HepG2 (cell line): ENCODE measurements around the gene LANCL1. TPM values are rescaled to one million over a fixed set of nuclear protein-coding genes. Genes with fewer than 3 reads are reported as not detected.

ENCODE experiments used
- ATAC-seq: fragments of 200-7000 bp; cut with Tn5 transposase; 3 replicates; pipeline ENCODE4 v1.9.1; 2020; ENCODE audit warnings: mild to moderate bottlenecking, moderate library complexity
- BruUV-seq: library from RNA; stranded (reverse); fragments of 400-500 nt; replicated peaks from 2 replicates; lab custom pipeline; 2021; lab: Mats Ljungman, UMichigan
- CTCF ChIA-PET: fragments of 300-600 bp; formaldehyde crosslinking; extraction: SDS; loops from one replicate; lab custom pipeline; 2021; ENCODE audit warnings: low total read pairs, inconsistent platforms, low intra/inter-chr PET ratio; lab: Yijun Ruan, JAX
- POLR2A ChIA-PET: fragments of 350-600 bp; sonication (Branson Sonifier 250); formaldehyde crosslinking; loops from one replicate; lab custom pipeline; 2020; ENCODE audit warnings: antibody characterized with exemption, inconsistent platforms; lab: Yijun Ruan, JAX
- DNase-seq: peaks from one replicate; pipeline ENCODE4 v3.0.0-alpha.2; 2015; ENCODE audit warnings: low spot score
- FAIRE-seq: peaks from 3 replicates; lab custom pipeline; 2011; peaks lifted over from hg19 to GRCh38; lab: Jason Lieb, UNC
- H2AFZ ChIP-seq: one replicate; pipeline ENCODE4 v1.6.1; 2011; ENCODE audit warnings: low read length, inconsistent platforms
- H3K27ac ChIP-seq: fragments of 300-600 bp; 3 replicates; pipeline ENCODE4 v1.8.0; 2011; ENCODE audit warnings: mixed run types, mild to moderate bottlenecking, mixed read lengths, low read length, inconsistent platforms; ENCODE audit not compliant: insufficient read depth; ENCODE audit errors: extremely low read length
- H3K27me3 ChIP-seq, 2 experiments: fragments of 200-600 bp in 1 of 2; 2 replicates in 1 of 2; 3 replicates in 1 of 2; pipeline versions ENCODE4 v1.6.0 to v1.8.0; 2011; ENCODE audit warnings: low read length in 2 of 2, mild to moderate bottlenecking in 2 of 2, moderate library complexity in 2 of 2, inconsistent platforms in 1 of 2; ENCODE audit not compliant: insufficient read depth in 2 of 2, control insufficient read depth in 1 of 2
- H3K36me3 ChIP-seq, 2 experiments: fragments of 200-600 bp in 1 of 2; replicated peaks in 1 of 2; 2 replicates in 1 of 2; 3 replicates in 1 of 2; pipeline versions ENCODE4 v1.5.1 to v1.8.0; 2011; ENCODE audit warnings: low read length in 2 of 2, inconsistent platforms in 1 of 2; ENCODE audit not compliant: insufficient read depth in 2 of 2, control insufficient read depth in 1 of 2
- H3K4me1 ChIP-seq: 2 replicates; pipeline ENCODE4 v1.5.1; 2012; ENCODE audit warnings: low read length, inconsistent platforms; ENCODE audit not compliant: insufficient read depth
- H3K4me2 ChIP-seq: 2 replicates; pipeline ENCODE4 v1.6.0; 2011; ENCODE audit warnings: low read depth, low read length, inconsistent platforms
- H3K4me3 ChIP-seq, 3 experiments: fragments of 200-600 bp in 1 of 3; sonication (generic), shearing (Covaris generic) in 1 of 3; replicated peaks in 1 of 3; 2 replicates each; pipeline ENCODE4 v1.5.1; 2011 to 2016; ENCODE audit warnings: low read length in 3 of 3, inconsistent platforms in 2 of 3, low read depth in 2 of 3, mild to moderate bottlenecking in 2 of 3, control low read depth in 1 of 3, mixed read lengths in 1 of 3; ENCODE audit not compliant: insufficient read depth in 1 of 3
- H3K79me2 ChIP-seq: one replicate; pipeline ENCODE4 v1.6.1; 2011; ENCODE audit warnings: low read length, inconsistent platforms; ENCODE audit not compliant: insufficient read depth
- H3K9ac ChIP-seq: 2 replicates; pipeline ENCODE4 v1.6.0; 2011; ENCODE audit warnings: mild to moderate bottlenecking, low read depth, low read length, inconsistent platforms; ENCODE audit not compliant: insufficient read depth
- H3K9me3 ChIP-seq: 2 replicates; pipeline ENCODE4 v1.5.1; 2012; ENCODE audit warnings: mild to moderate bottlenecking, low read length
- H4K20me1 ChIP-seq: 2 replicates; pipeline ENCODE4 v1.6.0; 2011; ENCODE audit warnings: inconsistent platforms, mild to moderate bottlenecking, low read length, moderate library complexity; ENCODE audit not compliant: insufficient read depth
- AKAP8 ChIP-seq: sonication (generic); formaldehyde crosslinking; IDR thresholded peaks from 2 replicates; pipeline ENCODE4 v1.5.1; 2020; ENCODE audit warnings: mild to moderate bottlenecking, missing genetic modification reagents
- ATAD3A ChIP-seq: sonication (generic); formaldehyde crosslinking; IDR thresholded peaks from 2 replicates; pipeline ENCODE4 v1.4.0; 2020; ENCODE audit warnings: missing genetic modification reagents
- CBFB ChIP-seq: sonication (generic); formaldehyde crosslinking; IDR thresholded peaks from 2 replicates; pipeline ENCODE4 v1.4.0; 2020; ENCODE audit warnings: missing genetic modification reagents
- ELF1 ChIP-seq: sonication (generic); formaldehyde crosslinking; IDR thresholded peaks from 2 replicates; pipeline ENCODE4 v1.4.0; 2020; ENCODE audit warnings: missing genetic modification reagents
- NFE2 ChIP-seq: sonication (generic); formaldehyde crosslinking; IDR thresholded peaks from 2 replicates; pipeline ENCODE4 v1.4.0; 2020; ENCODE audit warnings: missing genetic modification reagents
- POLR2A ChIP-seq, 2 experiments: IDR thresholded peaks; 2 replicates each; pipeline ENCODE4 v1.6.1; 2011; ENCODE audit warnings: low read depth in 2 of 2, low read length in 2 of 2, mild to moderate bottlenecking in 1 of 2, moderate library complexity in 1 of 2; ENCODE audit not compliant: insufficient read depth in 1 of 2
- PRMT3 ChIP-seq: sonication (generic); formaldehyde crosslinking; IDR thresholded peaks from 2 replicates; pipeline ENCODE4 v1.8.1; 2022; ENCODE audit warnings: low read depth, mild to moderate bottlenecking, moderate library complexity, missing genetic modification reagents, borderline replicate concordance
- RARG ChIP-seq: sonication (generic); formaldehyde crosslinking; IDR thresholded peaks from 2 replicates; pipeline ENCODE4 v1.4.0; 2020; ENCODE audit warnings: low read depth, mild to moderate bottlenecking, missing genetic modification reagents
- RBFOX2 ChIP-seq: fragments of 200-400 bp; formaldehyde crosslinking; IDR thresholded peaks from 2 replicates; pipeline ENCODE4 v1.6.1; 2017; ENCODE audit warnings: low read depth, mild to moderate bottlenecking, low read length
- RNF2 ChIP-seq: fragments of 450-650 bp; conservative IDR thresholded peaks from 2 replicates; pipeline ENCODE4 v1.6.1; 2016; ENCODE audit warnings: low read depth
- ZNF503 ChIP-seq: sonication (generic); formaldehyde crosslinking; IDR thresholded peaks from 2 replicates; pipeline ENCODE4 v1.4.0; 2020; ENCODE audit warnings: missing genetic modification reagents
- ZNF777 ChIP-seq: sonication (generic); formaldehyde crosslinking; IDR thresholded peaks from 2 replicates; pipeline ENCODE4 v1.4.0; 2020; ENCODE audit warnings: missing genetic modification reagents
- ZSCAN12 ChIP-seq: sonication (generic); formaldehyde crosslinking; IDR thresholded peaks from 2 replicates; pipeline ENCODE4 v1.9.0; 2021; ENCODE audit warnings: mild to moderate bottlenecking, missing genetic modification reagents
- WGBS: methylation state at CpG from one replicate; pipeline ENCODE4 v1.1.6; 2017; ENCODE audit warnings: low lambda C conversion rate; 5-methylcytosine and 5-hydroxymethylcytosine counted together
- in situ Hi-C: cut with HindIII; loops from 2 replicates; pipeline ENCODE4 v1.10.0; 2017; ENCODE audit warnings: low pct_unique_long_range_greater_than_20kb; ENCODE audit not compliant: extremely low pct_ligation_motif_present
- intact Hi-C: fragments of 100-400 bp; cut with micrococcal nuclease; formaldehyde crosslinking; loops from one replicate; pipeline ENCODE4 v1.10.0; 2022; ENCODE audit not compliant: unreplicated experiment
- polyA plus RNA-seq, 8 experiments: library from polyadenylated mRNA; depleted of rRNA in 3 of 8; stranded (reverse) in 7 of 8; unstranded in 1 of 8; fragments of >200 nt; fragmentation: Illumina TruSeq in 4 of 8; extraction: Trizol in 4 of 8; gene quantifications; 2 replicates each; pipeline versions ENCODE4 v1.2.1 to v1.2.3, GENCODE V29; 2011 to 2016; ENCODE audit warnings: low read depth in 4 of 8, missing spikeins in 1 of 8, mixed read lengths in 1 of 8; ENCODE audit not compliant: insufficient read depth in 1 of 8
- total RNA-seq, 5 experiments: library from RNA; depleted of rRNA; stranded (reverse); fragments of >200 nt; fragmentation: Illumina TruSeq; extraction: Trizol; gene quantifications; 2 replicates each; pipeline ENCODE4 v1.2.3, GENCODE V29; 2016; ENCODE audit warnings: low read depth in 1 of 5
- TF ChIP-seq, protein P1 (sequence below): IDR thresholded peaks from 2 replicates; pipeline ENCODE4 v1.6.1; 2016
- TF ChIP-seq, protein P2 (sequence below): sonication (generic); formaldehyde crosslinking; IDR thresholded peaks from 2 replicates; pipeline ENCODE4 v1.8.1; 2023; ENCODE audit warnings: mild to moderate bottlenecking, missing genetic modification reagents, borderline replicate concordance
- TF ChIP-seq, protein P3 (sequence below), 2 experiments: sonication (generic) in 1 of 2; formaldehyde crosslinking in 1 of 2; IDR thresholded peaks; 2 replicates each; pipeline versions ENCODE4 v1.5.1 to v1.6.1; 2011 to 2020; ENCODE audit warnings: borderline replicate concordance in 1 of 2, low read depth in 1 of 2, low read length in 1 of 2, mild to moderate bottlenecking in 1 of 2, missing genetic modification reagents in 1 of 2, moderate library complexity in 1 of 2

LANCL1 gene
- total and polyA plus RNA-seq, 2 of the 13 experiments (the other 11 are each of a cell fraction or from before 2014, with no cell fraction given) = 53.5 to 67.7 TPM

DNA sequence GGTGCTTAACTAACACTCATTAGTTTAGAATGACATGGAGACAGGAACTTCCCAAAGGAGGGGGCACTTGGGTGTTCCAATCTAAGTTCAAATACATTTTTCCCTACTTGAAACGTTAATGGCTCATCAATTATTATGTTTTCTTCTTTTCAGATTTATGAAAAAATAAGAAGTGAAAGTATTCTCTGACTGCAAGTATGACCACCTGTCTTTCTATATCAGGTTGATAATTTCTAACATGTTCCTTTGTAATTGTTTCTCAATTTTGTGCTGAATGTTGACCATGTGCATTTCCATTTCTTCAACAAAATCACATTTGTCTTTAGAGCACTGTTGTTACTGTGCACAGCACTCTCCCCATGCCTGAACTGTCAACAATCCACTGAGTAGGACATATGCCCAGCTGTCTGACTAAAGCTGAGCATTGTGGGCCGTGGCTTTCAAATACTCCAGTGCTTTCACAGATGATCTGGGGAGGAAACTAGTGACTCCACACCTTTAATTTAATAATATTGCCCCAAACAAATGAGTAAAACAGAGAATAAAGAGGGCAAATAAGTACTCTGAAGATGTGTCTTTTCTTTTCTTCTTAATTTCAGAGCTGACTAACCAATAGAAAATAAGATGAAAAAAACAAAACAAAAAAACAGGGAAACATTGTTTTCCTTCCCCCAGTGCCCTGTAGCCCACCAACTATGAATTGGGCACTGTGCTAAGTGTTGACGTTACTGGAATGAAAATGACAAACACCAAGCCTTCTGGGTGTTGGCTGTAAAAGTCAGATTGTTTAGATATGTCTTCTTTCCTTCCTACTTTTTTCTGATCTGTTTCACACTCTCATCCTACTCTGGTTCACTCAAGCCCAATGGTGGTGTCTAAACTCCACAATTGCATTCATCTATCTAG, 16.0 kb downstream of the LANCL1 start:
- BruUV-seq = no TSS peak
- WGBS = 96% methylated on average over 3 of the region's 3 CpGs
- H3K27ac ChIP-seq = no peak overlapping the region
- no peak overlapping the region for H3K4me3 ChIP-seq
- no peaks in the 10 kb centered on the region for H4K20me1 ChIP-seq
- H3K79me2 ChIP-seq = no peaks in the 10 kb centered on the region
- no peaks in the 10 kb centered on the region for H3K4me1 ChIP-seq
- H3K4me2 ChIP-seq = no peak overlapping the region
- no peak for FAIRE-seq
- in situ Hi-C loops = no loop called here
- ChIA-PET POLR2A (no interaction called here), CTCF (no interaction called here)
- H3K27me3 ChIP-seq = no peaks in the 10 kb centered on the region
- ATAC-seq = no peak
- no peak for TF ChIP-seq POLR2A (IDR thresholded peaks at IDR 0.05; ENCODE audit: insufficient read depth in 1 of 2, low read depth in 2 of 2, low read length in 2 of 2)
- no peak for TF ChIP-seq ZSCAN12
- no peak for TF ChIP-seq NFE2 (CRISPR knock-in tag)
- TF ChIP-seq ELF1 (CRISPR knock-in tag) = no peak
- no peak for TF ChIP-seq ATAD3A (CRISPR knock-in tag)
- TF ChIP-seq, protein P1, sequence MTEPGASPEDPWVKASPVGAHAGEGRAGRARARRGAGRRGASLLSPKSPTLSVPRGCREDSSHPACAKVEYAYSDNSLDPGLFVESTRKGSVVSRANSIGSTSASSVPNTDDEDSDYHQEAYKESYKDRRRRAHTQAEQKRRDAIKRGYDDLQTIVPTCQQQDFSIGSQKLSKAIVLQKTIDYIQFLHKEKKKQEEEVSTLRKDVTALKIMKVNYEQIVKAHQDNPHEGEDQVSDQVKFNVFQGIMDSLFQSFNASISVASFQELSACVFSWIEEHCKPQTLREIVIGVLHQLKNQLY = no peak
- no peak for TF ChIP-seq AKAP8 (CRISPR knock-in tag)
- TF ChIP-seq ZNF503 = no peak
- TF ChIP-seq, protein P2, sequence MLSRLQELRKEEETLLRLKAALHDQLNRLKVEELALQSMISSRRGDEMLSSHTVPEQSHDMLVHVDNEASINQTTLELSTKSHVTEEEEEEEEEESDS (CRISPR knock-in tag) = no peak
- no peak for TF ChIP-seq RARG
- TF ChIP-seq RBFOX2 = no peak
- TF ChIP-seq, protein P3, sequence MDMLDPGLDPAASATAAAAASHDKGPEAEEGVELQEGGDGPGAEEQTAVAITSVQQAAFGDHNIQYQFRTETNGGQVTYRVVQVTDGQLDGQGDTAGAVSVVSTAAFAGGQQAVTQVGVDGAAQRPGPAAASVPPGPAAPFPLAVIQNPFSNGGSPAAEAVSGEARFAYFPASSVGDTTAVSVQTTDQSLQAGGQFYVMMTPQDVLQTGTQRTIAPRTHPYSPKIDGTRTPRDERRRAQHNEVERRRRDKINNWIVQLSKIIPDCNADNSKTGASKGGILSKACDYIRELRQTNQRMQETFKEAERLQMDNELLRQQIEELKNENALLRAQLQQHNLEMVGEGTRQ (IDR thresholded peaks at IDR 0.05; ENCODE audit: low read depth, low read length) = no peak
- TF ChIP-seq, protein P3 (CRISPR knock-in tag; IDR thresholded peaks at IDR 0.05; ENCODE audit: borderline replicate concordance) = no peak
- no peak for TF ChIP-seq ZNF777 (CRISPR knock-in tag)
- TF ChIP-seq PRMT3 (CRISPR knock-in tag) = no peak
- TF ChIP-seq RNF2 = no peak
- TF ChIP-seq CBFB (CRISPR knock-in tag) = no peak
- no peaks in the 10 kb centered on the region for H3K9me3 ChIP-seq
- no peak overlapping the region for H3K9ac ChIP-seq
- H2AFZ ChIP-seq = no peak overlapping the region
- no peak for DNase-seq
- intact Hi-C loops = no loop called here
- peaks cover 10 to 40% of the 10 kb centered on the region in 2 experiments for H3K36me3 ChIP-seq
